Left ventricle myocardium superior (tissue), 1 donor: ENCODE data around the gene TLN1. TPM values are rescaled to one million over a fixed set of nuclear protein-coding genes. Genes with fewer than 3 reads are reported as not detected.

Source experiments
- ATAC-seq: fragments of 200-7000 bp; cut with Tn5 transposase; one replicate; pipeline ENCODE4 v1.9.1; 2020; ENCODE audit warnings: mild to moderate bottlenecking, moderate library complexity
- DNase-seq: peaks from one replicate; pipeline ENCODE4 v3.0.0-alpha.2; 2020
- intact Hi-C: fragments of 100-400 bp; cut with micrococcal nuclease; formaldehyde crosslinking; loops from one replicate; pipeline ENCODE4 v1.11.0; 2022
- microRNA-seq: library from miRNA; unstranded; fragments of <30 nt; microRNA quantifications from one replicate; pipeline ENCODE4 v1.2.0, GENCODE V29; 2020; ENCODE audit warnings: borderline number of aligned reads
- total RNA-seq: library from RNA; stranded (reverse); fragmentation: NEBNext Ultra II Directional; extraction: Animal tissue kit (Norgen Biotek cat#: 25700); gene quantifications from one replicate; pipeline ENCODE4 v1.2.1, GENCODE V29; 2021
- donor health status: DM: no; HTN: yes; CAD: no; lungs with severe emphysema.

The TLN1 gene
- total RNA-seq, 1 donor from 2014 or later, result 243 TPM

DNA sequence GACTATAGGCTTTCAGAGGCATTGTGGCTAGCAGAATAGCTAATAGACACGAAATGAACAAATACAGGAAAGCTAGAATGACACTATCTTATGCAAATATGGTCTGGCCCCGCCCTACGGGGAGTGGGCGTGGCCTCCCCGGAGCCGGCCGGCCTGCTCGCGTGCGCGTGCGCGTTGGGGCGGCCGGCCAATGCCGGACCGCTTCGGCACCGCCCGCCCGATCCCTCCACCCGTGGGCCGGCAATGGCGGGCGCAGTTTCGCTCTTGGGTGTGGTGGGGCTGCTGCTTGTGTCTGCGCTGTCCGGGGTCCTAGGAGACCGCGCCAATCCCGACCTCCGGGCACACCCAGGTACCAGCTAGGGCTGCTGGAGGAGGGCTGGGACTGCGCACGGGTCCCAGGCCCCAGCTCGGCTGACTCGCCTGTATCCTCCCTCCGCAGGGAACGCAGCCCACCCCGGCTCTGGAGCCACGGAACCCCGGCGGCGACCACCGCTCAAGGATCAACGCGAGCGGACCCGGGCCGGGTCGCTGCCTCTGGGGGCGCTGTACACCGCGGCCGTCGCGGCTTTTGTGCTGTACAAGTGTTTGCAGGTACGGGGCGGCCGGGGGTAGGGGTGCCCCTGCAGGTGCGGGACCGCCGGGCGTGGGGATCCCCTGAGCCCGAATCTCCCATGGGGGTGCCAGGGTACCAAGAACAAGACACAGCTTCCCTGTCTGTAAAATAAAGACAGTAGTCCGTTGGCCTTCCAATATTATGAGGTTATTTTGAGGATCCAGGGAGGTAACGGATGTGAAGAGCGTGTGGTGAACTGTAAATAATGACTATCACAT is 73.6 kb downstream of the TLN1 start, which contains the start of gene CCDC107:
TSS of gene CCDC107 (plus strand) at position 156 of the 831 bp plus-strand sequence. CDS start at position 244, 88 bp downstream.
- peak; percentile 83 for ATAC-seq
- DNase-seq, result peak; percentile 93
- intact Hi-C loops, result no loop called here

DNA sequence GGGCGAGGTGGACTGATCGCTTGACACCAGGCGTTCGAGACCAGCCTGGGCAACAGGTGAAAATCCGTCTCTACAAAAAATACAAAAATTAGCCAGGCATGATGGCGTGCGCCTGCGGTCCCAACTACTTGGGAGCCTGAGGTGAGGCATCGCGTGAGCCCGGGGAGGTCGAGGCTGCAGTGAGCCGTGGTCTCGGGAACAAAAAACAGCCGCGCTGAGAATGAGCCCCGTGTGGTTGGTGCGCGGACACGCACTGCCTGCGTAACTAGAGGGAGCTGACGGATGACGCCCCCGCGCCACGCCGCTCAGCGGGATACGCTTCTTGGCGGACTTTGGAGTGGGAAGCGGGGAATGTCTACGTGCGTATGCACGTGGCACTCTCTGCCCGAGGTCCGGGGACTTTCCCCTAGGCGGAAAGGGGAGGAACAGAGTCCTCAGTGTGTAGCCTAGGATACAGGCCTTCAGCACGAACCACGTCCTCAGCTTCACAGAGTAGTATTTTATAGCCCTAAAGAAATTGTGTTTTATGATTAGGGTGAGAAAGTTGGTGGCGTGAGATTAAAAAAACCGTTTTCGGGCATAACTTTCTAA is 74.4 kb downstream of the TLN1 start, which contains the start of gene RMRP:
TSS of gene RMRP (minus strand) at position 474 of the 591 bp plus-strand sequence.
- peak; percentile 93 for ATAC-seq
- DNase-seq, result peak; percentile 97
- intact Hi-C loops, result no loop called here

DNA sequence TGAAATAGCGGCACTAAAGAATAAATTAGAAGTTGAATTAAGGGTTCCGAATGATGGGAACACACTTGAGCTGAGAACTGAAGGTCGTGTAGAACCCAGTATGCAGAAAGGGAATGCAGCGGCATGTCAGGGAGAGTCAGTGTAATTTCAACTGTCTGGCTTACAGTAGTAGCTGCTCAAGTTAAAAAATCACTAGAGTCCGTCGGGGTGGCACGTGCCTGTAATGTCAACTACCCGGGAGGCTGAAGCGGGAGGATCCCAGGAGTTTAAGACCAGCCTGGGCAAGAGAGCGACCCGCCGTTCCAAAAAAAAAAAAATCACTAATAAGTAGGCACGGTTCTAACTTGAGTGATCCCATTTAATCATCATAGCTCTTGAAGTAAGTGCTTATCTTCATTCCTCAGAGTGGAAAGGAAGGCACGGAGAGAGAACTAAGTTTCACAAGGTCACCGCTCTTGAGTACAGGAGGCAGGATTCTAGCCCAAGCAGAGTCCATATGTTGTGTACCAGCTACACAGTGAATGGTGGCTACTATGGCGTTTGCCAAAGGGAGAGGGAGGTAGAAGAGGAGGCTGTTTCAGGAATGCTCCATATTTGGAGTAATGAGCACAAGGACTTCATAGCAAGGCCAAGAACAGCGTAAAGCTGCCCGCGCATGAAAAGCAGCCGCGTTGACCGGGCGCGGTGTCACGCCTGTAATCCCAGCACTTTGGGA is 75.0 kb downstream of the TLN1 start:
- intact Hi-C loops, result no loop called here
- peak; percentile 5 for ATAC-seq

DNA sequence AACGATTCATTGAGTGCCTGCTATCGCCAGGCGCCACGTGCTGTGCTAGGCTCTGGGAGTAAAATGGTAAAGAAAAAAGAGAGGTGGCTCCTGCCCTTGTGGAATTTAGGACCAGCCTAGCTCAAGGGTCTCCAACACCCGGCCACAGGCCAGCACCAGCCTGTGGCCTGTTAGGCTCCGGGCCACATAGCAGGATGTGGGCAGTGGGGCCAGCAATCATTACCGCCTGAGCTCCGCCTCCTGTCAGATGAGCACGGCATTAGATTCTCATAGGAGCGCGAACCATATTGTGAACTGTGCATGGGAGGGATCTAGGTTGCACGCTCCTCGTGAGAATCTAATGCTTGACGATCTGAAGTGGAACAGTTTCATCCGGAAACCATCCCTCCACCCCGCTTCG is 75.6 kb downstream of the TLN1 start:
- DNase-seq (no peak), ATAC-seq (no peak)
- intact Hi-C loops, result no loop called here

More for the DNA sequence above, 75.0 kb downstream of the TLN1 start:
- no peak for DNase-seq

DNA sequence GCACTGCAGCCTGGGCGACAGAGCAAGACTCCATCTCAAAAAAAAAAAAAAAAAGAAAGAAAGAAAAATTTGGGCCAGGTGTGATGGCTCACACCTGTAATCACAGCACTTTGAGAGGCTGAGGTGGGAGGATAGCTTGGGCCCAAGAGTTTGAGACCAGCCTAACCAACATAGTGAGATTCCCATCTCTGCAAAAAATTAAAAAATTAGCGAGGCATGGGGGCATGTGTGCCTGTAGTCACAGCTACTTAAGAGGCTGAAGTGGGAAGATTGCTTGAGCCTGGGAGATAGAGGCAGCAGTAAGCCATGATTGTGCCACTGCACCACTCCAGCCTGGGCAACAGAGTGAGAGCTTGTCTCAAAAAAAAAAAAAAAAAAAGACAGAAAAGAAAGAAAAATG is 78.4 kb downstream of the TLN1 start:
- intact Hi-C loops, result no loop called here
- ATAC-seq, result no peak
- no peak for DNase-seq

DNA sequence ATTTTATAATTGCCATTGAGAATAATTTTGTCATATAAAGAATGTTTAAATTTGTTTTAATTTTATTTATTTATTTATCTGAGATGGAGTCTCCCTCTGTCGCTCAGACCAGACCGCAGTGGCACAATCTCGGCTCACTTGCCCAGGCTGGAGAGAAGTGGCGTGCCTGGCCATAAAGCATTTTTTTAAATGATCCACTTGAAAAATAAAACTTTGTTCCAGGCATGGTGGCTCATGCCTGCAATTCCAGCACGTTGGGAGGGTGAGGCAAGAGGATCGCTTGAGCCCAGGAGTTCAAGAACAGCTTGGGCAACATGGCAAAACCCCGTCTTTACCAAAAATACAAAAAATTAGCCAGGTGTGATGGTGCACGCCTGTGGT is 79.2 kb downstream of the TLN1 start:
- DNase-seq, result no peak
- no peak for ATAC-seq
- intact Hi-C loops, result no loop called here

DNA sequence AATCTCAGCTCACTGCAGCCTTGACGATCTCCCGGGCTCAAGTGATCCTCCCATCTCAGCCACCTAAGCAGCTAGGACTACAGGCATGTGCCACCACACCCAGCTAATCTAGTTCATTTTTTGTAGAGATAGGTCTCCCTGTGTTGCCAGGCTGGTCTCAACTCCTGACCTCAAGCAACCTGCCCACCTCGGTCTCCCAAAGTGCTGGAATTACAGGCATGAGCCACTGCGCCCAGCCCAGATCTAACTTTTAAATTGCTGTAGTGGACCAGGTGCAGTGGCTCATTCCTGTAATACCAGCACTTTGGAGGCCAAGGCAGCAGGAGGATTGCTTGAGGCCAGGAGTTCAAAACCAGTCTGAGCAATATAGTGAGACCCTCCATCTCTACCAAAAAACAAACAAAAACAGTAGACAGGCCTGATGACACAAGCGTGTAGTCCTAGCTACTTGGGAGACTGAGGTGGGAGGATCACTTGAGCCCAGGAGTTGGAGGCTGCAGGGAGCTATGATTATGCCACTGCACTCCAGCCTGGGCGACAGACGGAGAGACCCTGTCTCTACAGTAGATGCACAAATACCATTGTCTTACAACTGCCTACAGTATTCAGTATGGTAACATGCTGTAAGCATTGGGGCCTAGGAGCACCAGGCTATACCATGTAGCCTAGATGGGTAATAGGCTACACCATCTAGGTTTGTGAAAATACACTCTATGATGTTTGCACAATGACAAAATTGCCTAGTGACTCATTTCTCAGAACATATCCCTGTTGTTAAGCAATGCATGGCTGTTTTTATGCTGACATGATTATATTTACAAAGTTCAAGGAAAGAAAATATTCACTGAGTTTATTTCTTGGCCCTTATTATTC is 79.8 kb downstream of the TLN1 start:
- intact Hi-C loops, result no loop called here
- DNase-seq (no peak), ATAC-seq (no peak)

DNA sequence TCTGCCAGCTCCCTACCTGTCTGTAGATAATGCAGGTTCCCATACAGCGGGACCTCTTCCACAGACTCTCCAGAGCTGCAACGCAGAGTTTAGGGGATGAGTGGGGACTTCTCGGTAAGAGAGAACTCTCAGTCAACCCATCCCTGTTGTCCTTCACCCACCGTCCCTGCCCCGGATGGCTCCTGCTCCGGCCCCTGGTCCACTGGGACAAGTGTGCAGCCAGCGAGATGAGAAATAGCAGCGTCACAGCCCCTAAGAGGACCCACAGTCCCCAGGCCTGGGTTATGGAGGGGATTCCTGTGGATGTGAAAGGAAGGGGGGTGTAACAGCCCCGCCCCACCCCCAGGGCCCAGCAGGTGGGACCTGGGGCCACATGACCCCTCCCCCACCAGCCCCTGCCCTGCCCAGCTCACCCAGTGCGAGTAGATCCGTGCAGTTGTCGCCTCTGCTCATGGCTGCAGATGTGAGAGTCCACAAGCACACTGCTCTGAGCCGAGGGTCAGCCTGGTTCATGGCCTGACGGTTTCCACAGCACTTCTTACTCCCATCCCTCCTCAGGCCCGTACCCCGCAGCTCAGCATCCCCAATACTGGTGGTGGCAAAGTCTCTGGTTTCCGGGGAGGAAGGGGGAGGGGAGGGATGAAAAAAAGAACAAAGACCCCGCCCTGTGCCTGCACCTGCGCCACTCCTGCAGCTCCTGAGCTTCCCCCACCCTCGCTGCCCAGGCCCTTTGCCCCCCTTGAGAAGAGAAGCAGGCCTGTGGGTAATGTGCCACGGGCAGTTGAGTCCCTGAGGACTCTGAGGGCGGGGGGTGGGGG is 81.4 kb downstream of the TLN1 start, which contains the start of gene SIT1:
TSS of gene SIT1 (minus strand) at position 591 of the 818 bp plus-strand sequence. CDS start at position 513, 78 bp downstream.
- no peak for ATAC-seq
- intact Hi-C loops, result no loop called here
- no peak for DNase-seq

DNA sequence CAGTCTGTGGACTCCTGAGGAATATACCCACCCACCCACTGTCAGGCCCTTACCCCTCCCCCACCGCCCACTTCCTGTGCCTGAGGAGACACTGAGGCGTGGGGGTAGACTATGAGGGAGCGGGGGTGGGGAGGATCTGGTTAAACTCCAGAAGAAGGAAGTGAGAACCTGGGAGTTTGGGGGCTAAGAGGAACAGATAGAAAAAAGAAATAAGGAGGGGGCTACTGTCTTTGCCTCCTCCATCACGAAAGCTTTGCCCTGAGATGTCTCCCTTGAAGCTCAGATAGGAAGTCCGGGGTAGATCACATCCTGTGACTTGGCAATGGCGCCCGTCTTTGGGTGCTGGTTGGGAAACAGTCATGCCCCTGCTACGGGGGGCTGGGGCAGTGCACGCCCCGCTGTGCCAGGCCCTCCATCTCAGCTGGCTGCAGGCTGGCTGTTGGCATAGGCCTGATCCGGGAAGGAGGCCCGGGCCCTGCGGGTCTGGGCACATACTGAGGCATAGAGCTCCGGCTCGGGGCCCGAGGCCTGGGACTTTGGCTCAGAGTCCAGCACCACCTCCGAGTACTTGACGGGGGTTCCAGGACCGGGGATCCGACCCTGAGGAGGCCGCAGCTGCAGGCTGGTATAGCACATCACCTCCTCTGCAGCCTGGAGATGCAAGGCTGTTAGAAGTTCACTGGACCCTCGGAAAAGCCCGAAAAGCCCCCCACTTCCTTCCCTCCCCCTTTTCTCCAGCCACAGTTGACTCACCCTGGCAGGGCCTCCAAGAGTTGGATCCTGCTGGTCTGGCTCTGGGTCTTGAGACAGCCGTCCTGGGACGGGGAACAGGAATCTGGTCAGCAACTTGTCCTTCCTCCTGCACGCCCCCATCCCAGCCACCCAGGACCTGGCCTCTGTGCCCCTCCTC is 82.3 kb downstream of the TLN1 start:
- DNase-seq, result peak; percentile 47
- intact Hi-C loops, result no loop called here
- no peak for ATAC-seq

Small RNA genes lying within 50 kb of the gene (microRNA-seq; reads per million reads assigned to microRNA genes)
- gene MIR6852 (not detected), gene MIR6853 (not detected)

Other genes with a start within 250 kb of the TLN1 start
- 30.3 TPM for gene RUSC2, start 242.1 kb downstream of the TLN1 start, total RNA-seq
- gene TESK1, start 126.9 kb downstream of the TLN1 start, total RNA-seq, result 28.8 TPM
- gene CD72, start 113.8 kb downstream of the TLN1 start, total RNA-seq, result 0.77 TPM
- 0.32 TPM for gene SIT1, start 81.3 kb downstream of the TLN1 start, total RNA-seq
- gene RMRP, start 74.2 kb downstream of the TLN1 start, total RNA-seq, result 16,495 TPM
- gene CCDC107, start 73.9 kb downstream of the TLN1 start, total RNA-seq, result 45.6 TPM
- 0.45 TPM for gene ARHGEF39, start 67.0 kb downstream of the TLN1 start, total RNA-seq
- 0.64 TPM for gene CA9, start 58.3 kb downstream of the TLN1 start, total RNA-seq
- 1,217 TPM for gene TPM2, start 42.3 kb downstream of the TLN1 start, total RNA-seq
- 19.4 TPM for gene CREB3, start 471 bp upstream of the TLN1 start, total RNA-seq
- 90.2 TPM for gene GBA2, start 17.0 kb upstream of the TLN1 start, total RNA-seq
- gene RGP1, start 17.1 kb upstream of the TLN1 start, total RNA-seq, result 32.4 TPM
- gene MSMP, start 22.1 kb upstream of the TLN1 start, total RNA-seq, result not detected
- 24.6 TPM for gene NPR2, start 59.4 kb upstream of the TLN1 start, total RNA-seq
- 3.2 TPM for gene SPAG8, start 80.1 kb upstream of the TLN1 start, total RNA-seq
- 75.8 TPM for gene HINT2, start 82.8 kb upstream of the TLN1 start, total RNA-seq
- gene FAM221B, start 96.5 kb upstream of the TLN1 start, total RNA-seq, result not detected
- gene TMEM8B, start 97.0 kb upstream of the TLN1 start, total RNA-seq, result 15.9 TPM
- gene OR13J1, start 138.2 kb upstream of the TLN1 start, total RNA-seq, result not detected
- 9.0 TPM for gene HRCT1, start 174.0 kb upstream of the TLN1 start, total RNA-seq
- gene SPAAR, start 177.3 kb upstream of the TLN1 start, total RNA-seq, result 9.8 TPM
- gene OR2S2, start 226.0 kb upstream of the TLN1 start, total RNA-seq, result not detected